ENCODE measurements around the gene RBM8A. TPM values are rescaled to one million over a fixed set of nuclear protein-coding genes. Genes with fewer than 3 reads are reported as not detected.

The RBM8A gene
- total and polyA plus RNA-seq, 7 experiments from 2014 or later: 115 to 182 (median 140) TPM

- no peaks in the 10 kb centered on the region for H3K27me3 Mint-ChIP-seq
- H3K9me3 Mint-ChIP-seq: peaks cover 0 to 1% (median 0%) of the 10 kb centered on the region in 11 donors
- ChIA-PET POLR2A (interaction anchor here (0.6 to 6.0 kb wide), 6 partner anchors 9 to 38 kb away, joined by 3 to 137 read pairs (median 17); partner anchors contain the start of genes ANKRD34A, PEX11B, POLR3GL and RBM8A), CTCF (interaction anchor here (1.9 kb wide), 1 partner anchor 52 kb away, joined by 3 read pairs; no protein-coding TSS in a partner anchor)
- H3K36me3 ChIP-seq (ENCODE audit: control insufficient read depth in 2 of 3, insufficient read depth in 3 of 3, low read length in 3 of 3): no peaks in the 10 kb centered on the region
- peak overlapping the region in 6 of 9 donors; percentile 2 to 65 (median 6) for H3K27ac Mint-ChIP-seq
- H3K36me3 Mint-ChIP-seq: peaks cover 0 to 27% (median 11%) of the 10 kb centered on the region in 5 donors
- H3K9me3 ChIP-seq (ENCODE audit: control insufficient read depth in 2 of 3, low read length in 3 of 3): no peaks in the 10 kb centered on the region
- H3K4me1 ChIP-seq (ENCODE audit: control insufficient read depth in 2 of 2, insufficient read depth in 2 of 2, low read length in 2 of 2): peaks cover 45 to 74% of the 10 kb centered on the region in 2 donors
- DNase-seq (no peak), ATAC-seq (no peak)
- peaks cover 64 to 89% (median 74%) of the 10 kb centered on the region in 7 donors for H3K4me1 Mint-ChIP-seq
- intact Hi-C loops (cut with micrococcal nuclease): no loop called here
- no peaks in the 10 kb centered on the region for H3K27me3 ChIP-seq (ENCODE audit: control insufficient read depth in 2 of 2, insufficient read depth in 2 of 2, low read length in 2 of 2)
- H3K27ac ChIP-seq (ENCODE audit: low read depth, low read length): peak overlapping the region; percentile 94
- peak overlapping the region; percentile 70 for H3K4me3 ChIP-seq (ENCODE audit: low read length)
- peak overlapping the region; percentile 22 to 99 (median 91) for H3K4me3 Mint-ChIP-seq
These were observed 28.2 kb upstream of the RBM8A start for GRCh38 chr1:145955436-145955835.

DNA sequence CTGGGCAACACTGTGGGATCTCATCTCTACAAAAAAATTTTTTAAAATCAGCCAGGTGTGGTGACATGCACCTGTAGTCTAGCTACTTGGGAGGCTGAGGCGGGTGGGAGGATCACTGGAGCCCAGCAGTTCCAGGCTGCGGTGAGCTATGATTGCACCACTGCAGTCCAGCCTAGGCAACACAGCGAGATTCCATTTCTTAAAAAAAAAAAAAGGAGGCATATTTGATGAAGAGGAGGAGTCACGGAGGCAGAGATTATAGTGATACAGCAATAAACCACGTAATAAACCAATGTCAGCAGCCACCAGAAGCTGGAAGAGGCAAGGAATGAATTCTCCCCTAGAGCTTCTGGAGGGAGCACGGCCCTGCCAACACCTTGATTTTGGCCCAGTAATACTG is 26.6 kb upstream of the RBM8A start:
- peak overlapping the region in 8 of 10 donors; percentile 16 to 99 (median 68) for H3K4me3 Mint-ChIP-seq

DNA sequence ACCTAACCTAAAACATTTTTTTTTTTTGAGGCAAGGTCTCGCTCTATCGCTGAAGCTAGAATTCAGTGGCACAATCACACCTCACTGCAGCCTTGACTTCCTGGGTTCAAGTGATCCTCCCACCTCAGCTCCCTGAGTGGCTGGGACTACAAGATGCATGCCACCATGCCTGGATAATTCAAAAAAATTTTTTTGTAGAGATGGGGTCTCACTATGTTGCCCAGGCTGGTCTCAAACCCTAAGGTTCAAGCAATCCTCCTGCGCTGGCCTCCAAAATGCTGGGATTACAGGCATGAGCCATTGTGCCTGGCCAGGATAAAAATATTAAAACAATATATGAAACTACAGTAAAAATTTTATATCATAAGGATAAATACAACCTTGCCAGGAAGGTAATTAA is 25.6 kb upstream of the RBM8A start:
- Histone ChIP-seq H3K27me3 (ENCODE audit: control insufficient read depth in 2 of 2, insufficient read depth in 2 of 2, low read length in 2 of 2) (no peaks in the 10 kb centered on the region), H3K9me3 (ENCODE audit: control insufficient read depth in 2 of 3, low read length in 3 of 3) (no peaks in the 10 kb centered on the region), H3K4me3 (ENCODE audit: low read length) (no peak overlapping the region), H3K4me1 (ENCODE audit: control insufficient read depth in 2 of 2, insufficient read depth in 2 of 2, low read length in 2 of 2) (peaks cover 39 to 55% of the 10 kb centered on the region in 2 donors), H3K36me3 (ENCODE audit: control insufficient read depth in 2 of 3, insufficient read depth in 3 of 3, low read length in 3 of 3) (peaks cover 0 to 8% (median 0%) of the 10 kb centered on the region in 3 experiments), H3K27ac (ENCODE audit: low read depth, low read length) (no peak overlapping the region)
- Mint-ChIP-seq H3K27me3 (no peaks in the 10 kb centered on the region), H3K4me1 (peaks cover 54 to 86% (median 74%) of the 10 kb centered on the region in 7 donors), H3K36me3 (peaks cover 0 to 36% (median 15%) of the 10 kb centered on the region in 5 donors), H3K4me3 (no peak overlapping the region), H3K27ac (peak overlapping the region in 3 of 9 donors; percentile 34 to 50 (median 49)), H3K9me3 (peaks cover 0 to 1% (median 0%) of the 10 kb centered on the region in 11 donors)
- intact Hi-C loops (cut with micrococcal nuclease): no loop called here
- ATAC-seq (no peak), DNase-seq (no peak)
- ChIA-PET CTCF (interaction anchor here (0.5 kb wide), 1 partner anchor 10 kb away, joined by 3 read pairs; no protein-coding TSS in a partner anchor), POLR2A (interaction anchor here (4.0 kb wide), 1 partner anchor 11 kb away, joined by 25 read pairs; the partner anchor contains the start of genes ANKRD34A and POLR3GL)

More for the DNA sequence above, 26.6 kb upstream of the RBM8A start:
- ATAC-seq: no peak
- peaks cover 0 to 3% (median 0%) of the 10 kb centered on the region in 3 experiments for H3K36me3 ChIP-seq (ENCODE audit: control insufficient read depth in 2 of 3, insufficient read depth in 3 of 3, low read length in 3 of 3)
- Mint-ChIP-seq H3K27ac (peak overlapping the region in 5 of 9 donors; percentile 19 to 57 (median 49)), H3K27me3 (no peaks in the 10 kb centered on the region), H3K9me3 (peaks cover 0 to 1% (median 0%) of the 10 kb centered on the region in 11 donors), H3K36me3 (peaks cover 0 to 36% (median 15%) of the 10 kb centered on the region in 5 donors), H3K4me1 (peaks cover 64 to 89% (median 74%) of the 10 kb centered on the region in 7 donors)
- H3K9me3 ChIP-seq (ENCODE audit: control insufficient read depth in 2 of 3, low read length in 3 of 3): no peaks in the 10 kb centered on the region
- CTCF ChIA-PET: interaction anchor here (0.7 kb wide), 1 partner anchor 10 kb away, joined by 3 read pairs; the partner anchor contains the start of gene ANKRD34A
- DNase-seq: no peak
- no peak overlapping the region for H3K27ac ChIP-seq (ENCODE audit: low read depth, low read length)
- H3K4me3 ChIP-seq (ENCODE audit: low read length): no peak overlapping the region
- H3K4me1 ChIP-seq (ENCODE audit: control insufficient read depth in 2 of 2, insufficient read depth in 2 of 2, low read length in 2 of 2): peaks cover 48 to 62% of the 10 kb centered on the region in 2 donors
- intact Hi-C loops (cut with micrococcal nuclease): no loop called here
- no peaks in the 10 kb centered on the region for H3K27me3 ChIP-seq (ENCODE audit: control insufficient read depth in 2 of 2, insufficient read depth in 2 of 2, low read length in 2 of 2)
- POLR2A ChIA-PET: interaction anchor here (1.2 to 6.0 kb wide), 4 partner anchors 8 to 35 kb away, joined by 3 to 137 read pairs (median 14); partner anchors contain the start of genes ANKRD34A, PEX11B, POLR3GL and RBM8A

- ChIA-PET CTCF (interaction anchor here (0.8 kb wide), 1 partner anchor 24 kb away, joined by 5 read pairs; the partner anchor contains the start of gene RBM8A), POLR2A (interaction anchor here (1.0 to 4.0 kb wide), 3 partner anchors 12 to 105 kb away, joined by 3 to 25 read pairs (median 3); partner anchors contain the start of genes ANKRD34A and POLR3GL)
- Mint-ChIP-seq H3K27ac (peak overlapping the region in 6 of 9 donors; percentile 25 to 65 (median 30)), H3K9me3 (no peaks in the 10 kb centered on the region), H3K36me3 (peaks cover 0 to 39% (median 16%) of the 10 kb centered on the region in 5 donors), H3K27me3 (no peaks in the 10 kb centered on the region), H3K4me3 (peak overlapping the region in 1 of 10 donors; percentile 9), H3K4me1 (peaks cover 48 to 91% (median 80%) of the 10 kb centered on the region in 7 donors)
- intact Hi-C loops (cut with micrococcal nuclease): no loop called here
- H3K27me3 ChIP-seq (ENCODE audit: control insufficient read depth in 2 of 2, insufficient read depth in 2 of 2, low read length in 2 of 2): no peaks in the 10 kb centered on the region
- no peak overlapping the region for H3K27ac ChIP-seq (ENCODE audit: low read depth, low read length)
- no peak for ATAC-seq
- DNase-seq: no peak
- H3K36me3 ChIP-seq (ENCODE audit: control insufficient read depth in 2 of 3, insufficient read depth in 3 of 3, low read length in 3 of 3): peaks cover 0 to 19% (median 7%) of the 10 kb centered on the region in 3 experiments
- H3K9me3 ChIP-seq (ENCODE audit: control insufficient read depth in 2 of 3, low read length in 3 of 3): no peaks in the 10 kb centered on the region
- H3K4me1 ChIP-seq (ENCODE audit: control insufficient read depth in 2 of 2, insufficient read depth in 2 of 2, low read length in 2 of 2): peaks cover 36 to 51% of the 10 kb centered on the region in 2 donors
- no peak overlapping the region for H3K4me3 ChIP-seq (ENCODE audit: low read length)
These were observed 24.2 kb upstream of the RBM8A start for GRCh38 chr1:145951526-145951925.

DNA sequence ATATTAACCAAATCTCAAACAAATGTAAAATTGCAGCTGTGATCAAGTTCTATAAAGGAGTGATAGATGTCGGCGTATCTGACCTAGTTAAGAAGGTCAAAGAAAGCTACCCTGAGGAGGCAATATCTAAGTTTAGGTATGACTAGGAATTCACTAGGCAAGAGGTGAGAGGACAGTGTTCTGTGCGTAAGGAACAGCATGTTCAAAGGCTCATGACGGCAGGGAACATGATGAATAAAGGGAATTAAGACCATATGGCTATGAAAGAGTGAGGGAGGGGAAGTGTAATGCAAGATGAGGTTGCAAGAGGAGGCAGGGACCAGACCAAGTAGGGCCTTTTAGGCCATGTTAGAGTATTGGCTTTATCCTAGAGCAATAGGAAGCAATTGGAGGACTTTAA is 21.9 kb upstream of the RBM8A start:
- Mint-ChIP-seq H3K4me3 (peak overlapping the region in 2 of 10 donors; percentile 1 to 3), H3K4me1 (peaks cover 34 to 71% (median 57%) of the 10 kb centered on the region in 7 donors), H3K9me3 (no peaks in the 10 kb centered on the region), H3K27me3 (no peaks in the 10 kb centered on the region), H3K36me3 (peaks cover 0 to 32% (median 13%) of the 10 kb centered on the region in 5 donors), H3K27ac (peak overlapping the region in 6 of 9 donors; percentile 9 to 80 (median 58))
- DNase-seq: no peak
- Histone ChIP-seq H3K36me3 (ENCODE audit: control insufficient read depth in 2 of 3, insufficient read depth in 3 of 3, low read length in 3 of 3) (peaks cover 0 to 27% (median 7%) of the 10 kb centered on the region in 3 experiments), H3K4me1 (ENCODE audit: control insufficient read depth in 2 of 2, insufficient read depth in 2 of 2, low read length in 2 of 2) (peaks cover 13 to 28% of the 10 kb centered on the region in 2 donors), H3K9me3 (ENCODE audit: control insufficient read depth in 2 of 3, low read length in 3 of 3) (no peaks in the 10 kb centered on the region), H3K27ac (ENCODE audit: low read depth, low read length) (no peak overlapping the region), H3K27me3 (ENCODE audit: control insufficient read depth in 2 of 2, insufficient read depth in 2 of 2, low read length in 2 of 2) (no peaks in the 10 kb centered on the region), H3K4me3 (ENCODE audit: low read length) (no peak overlapping the region)
- ChIA-PET POLR2A (interaction anchor here (0.8 to 1.0 kb wide), 3 partner anchors 9 to 39 kb away, joined by 3 to 7 read pairs (median 3); partner anchors contain the start of genes ITGA10, LIX1L and RBM8A), CTCF (no interaction called here)
- intact Hi-C loops (cut with micrococcal nuclease): no loop called here
- ATAC-seq: no peak

DNA sequence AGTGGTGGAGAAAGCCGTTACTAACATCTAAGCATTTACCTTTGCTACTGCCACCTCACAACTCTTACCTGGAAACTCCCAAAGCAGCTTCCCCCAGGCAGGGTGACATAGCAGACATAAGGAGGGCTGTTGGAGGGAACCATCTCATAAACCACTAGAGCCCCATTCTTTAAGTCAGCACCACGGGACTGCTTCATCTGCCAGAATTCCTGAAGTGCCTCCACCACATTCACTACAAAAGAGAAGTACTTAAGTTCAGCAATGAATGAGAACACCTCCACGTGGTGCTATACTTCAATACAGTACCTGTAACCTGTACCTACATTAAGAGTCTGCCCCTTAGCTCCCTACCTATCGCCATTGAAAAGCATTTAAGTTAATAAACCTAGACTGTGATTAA is 20.3 kb upstream of the RBM8A start:
- CTCF ChIA-PET: interaction anchor here (0.5 kb wide), 1 partner anchor 19 kb away, joined by 3 read pairs; no protein-coding TSS in a partner anchor
- Mint-ChIP-seq H3K4me3 (no peak overlapping the region), H3K4me1 (peaks cover 22 to 65% (median 46%) of the 10 kb centered on the region in 7 donors), H3K36me3 (peaks cover under 1 to 28% (median 21%) of the 10 kb centered on the region in 5 donors), H3K27me3 (no peaks in the 10 kb centered on the region), H3K27ac (peak overlapping the region in 4 of 9 donors; percentile 24 to 56 (median 34)), H3K9me3 (no peaks in the 10 kb centered on the region)
- Histone ChIP-seq H3K27me3 (ENCODE audit: control insufficient read depth in 2 of 2, insufficient read depth in 2 of 2, low read length in 2 of 2) (no peaks in the 10 kb centered on the region), H3K27ac (ENCODE audit: low read depth, low read length) (no peak overlapping the region), H3K4me1 (ENCODE audit: control insufficient read depth in 2 of 2, insufficient read depth in 2 of 2, low read length in 2 of 2) (peaks cover 13 to 17% of the 10 kb centered on the region in 2 donors), H3K4me3 (ENCODE audit: low read length) (no peak overlapping the region), H3K9me3 (ENCODE audit: control insufficient read depth in 2 of 3, low read length in 3 of 3) (no peaks in the 10 kb centered on the region), H3K36me3 (ENCODE audit: control insufficient read depth in 2 of 3, insufficient read depth in 3 of 3, low read length in 3 of 3) (peaks cover under 1 to 43% (median 11%) of the 10 kb centered on the region in 3 experiments)
- intact Hi-C loops (cut with micrococcal nuclease): no loop called here
- no peak for ATAC-seq
- POLR2A ChIA-PET: interaction anchor here (1.2 kb wide), 1 partner anchor 10 kb away, joined by 7 read pairs; the partner anchor contains the start of gene LIX1L
- DNase-seq: no peak

Data from naive thymus-derived CD4-positive, alpha-beta T cell (primary cell).